Astrocyte (in vitro differentiated cells and primary cell): ENCODE measurements around the gene SPATA32. TPM values are rescaled to one million over a fixed set of nuclear protein-coding genes. Genes with fewer than 3 reads are reported as not detected.

Experiments
- DNase-seq: peaks from one replicate; pipeline ENCODE4 v3.0.0-alpha.2; 2010; ENCODE audit warnings: low read depth
- FAIRE-seq: peaks from 2 replicates; lab custom pipeline; 2011; peaks lifted over from hg19 to GRCh38; lab: Jason Lieb, UNC
- H2AFZ ChIP-seq: 2 replicates; pipeline ENCODE4 v1.6.0; 2012; ENCODE audit warnings: low read depth, low read length, inconsistent platforms
- H3K27ac ChIP-seq: 2 replicates; pipeline ENCODE4 v1.5.1; 2011; ENCODE audit warnings: low read depth, low read length, inconsistent platforms
- H3K27me3 ChIP-seq: 2 replicates; pipeline ENCODE4 v1.6.0; 2011; ENCODE audit warnings: low read length, inconsistent platforms; ENCODE audit not compliant: insufficient read depth
- H3K36me3 ChIP-seq: 2 replicates; pipeline ENCODE4 v1.5.1; 2011; ENCODE audit warnings: low read length, inconsistent platforms; ENCODE audit not compliant: insufficient read depth
- H3K4me1 ChIP-seq: 2 replicates; pipeline ENCODE4 v1.5.1; 2011; ENCODE audit warnings: low read length, inconsistent platforms; ENCODE audit not compliant: insufficient read depth
- H3K4me2 ChIP-seq: 2 replicates; pipeline ENCODE4 v1.6.0; 2012; ENCODE audit warnings: low read length, inconsistent platforms
- H3K4me3 ChIP-seq: 2 replicates; pipeline ENCODE4 v1.5.1; 2011; ENCODE audit warnings: low read depth, mild to moderate bottlenecking, low read length, inconsistent platforms; ENCODE audit not compliant: insufficient read depth
- H3K79me2 ChIP-seq: 2 replicates; pipeline ENCODE4 v1.6.0; 2012; ENCODE audit warnings: mild to moderate bottlenecking, low read length, inconsistent platforms; ENCODE audit not compliant: insufficient read depth
- H3K9ac ChIP-seq: 2 replicates; pipeline ENCODE4 v1.6.0; 2012; ENCODE audit warnings: mild to moderate bottlenecking, low read length, inconsistent platforms
- H3K9me3 ChIP-seq: 2 replicates; pipeline ENCODE4 v1.5.1; 2012; ENCODE audit warnings: low read depth, mild to moderate bottlenecking, low read length, inconsistent platforms; ENCODE audit not compliant: insufficient read depth
- H4K20me1 ChIP-seq: 2 replicates; pipeline ENCODE4 v1.6.0; 2012; ENCODE audit warnings: low read length, inconsistent platforms; ENCODE audit not compliant: insufficient read depth
- H3K27ac Mint-ChIP-seq: one replicate; pipeline ENCODE4 v1.8.0; 2021; ENCODE audit warnings: mild to moderate bottlenecking, mixed read lengths; ENCODE audit not compliant: unreplicated experiment
- H3K27me3 Mint-ChIP-seq: one replicate; pipeline ENCODE4 v1.8.0; 2021; ENCODE audit warnings: low read depth, mixed read lengths; ENCODE audit not compliant: unreplicated experiment
- H3K36me3 Mint-ChIP-seq: one replicate; pipeline ENCODE4 v1.8.0; 2021; ENCODE audit warnings: low read depth, mixed read lengths; ENCODE audit not compliant: unreplicated experiment
- H3K4me1 Mint-ChIP-seq: one replicate; pipeline ENCODE4 v1.8.0; 2021; ENCODE audit warnings: low read depth, mixed read lengths; ENCODE audit not compliant: unreplicated experiment
- H3K4me3 Mint-ChIP-seq: one replicate; pipeline ENCODE4 v1.8.0; 2021; ENCODE audit warnings: mild to moderate bottlenecking, moderate library complexity, mixed read lengths; ENCODE audit not compliant: unreplicated experiment
- H3K9me3 Mint-ChIP-seq: one replicate; pipeline ENCODE4 v1.8.0; 2021; ENCODE audit warnings: mild to moderate bottlenecking, mixed read lengths; ENCODE audit not compliant: unreplicated experiment
- CTCF ChIP-seq: IDR thresholded peaks from 2 replicates; pipeline ENCODE4 v1.5.1; 2011; ENCODE audit warnings: low read depth, mild to moderate bottlenecking, inconsistent platforms, low read length, moderate library complexity; ENCODE audit not compliant: insufficient read depth
- EZH2 ChIP-seq: IDR thresholded peaks from 2 replicates; pipeline ENCODE4 v1.6.1; 2012; ENCODE audit warnings: mild to moderate bottlenecking, low read length, inconsistent platforms; ENCODE audit not compliant: insufficient read depth
- total RNA-seq: library from RNA; stranded (reverse); gene quantifications from 2 replicates; pipeline ENCODE4 v1.2.1, GENCODE V29; 2021

The SPATA32 gene
- total RNA-seq, 1 donor from 2014 or later: not detected

DNA sequence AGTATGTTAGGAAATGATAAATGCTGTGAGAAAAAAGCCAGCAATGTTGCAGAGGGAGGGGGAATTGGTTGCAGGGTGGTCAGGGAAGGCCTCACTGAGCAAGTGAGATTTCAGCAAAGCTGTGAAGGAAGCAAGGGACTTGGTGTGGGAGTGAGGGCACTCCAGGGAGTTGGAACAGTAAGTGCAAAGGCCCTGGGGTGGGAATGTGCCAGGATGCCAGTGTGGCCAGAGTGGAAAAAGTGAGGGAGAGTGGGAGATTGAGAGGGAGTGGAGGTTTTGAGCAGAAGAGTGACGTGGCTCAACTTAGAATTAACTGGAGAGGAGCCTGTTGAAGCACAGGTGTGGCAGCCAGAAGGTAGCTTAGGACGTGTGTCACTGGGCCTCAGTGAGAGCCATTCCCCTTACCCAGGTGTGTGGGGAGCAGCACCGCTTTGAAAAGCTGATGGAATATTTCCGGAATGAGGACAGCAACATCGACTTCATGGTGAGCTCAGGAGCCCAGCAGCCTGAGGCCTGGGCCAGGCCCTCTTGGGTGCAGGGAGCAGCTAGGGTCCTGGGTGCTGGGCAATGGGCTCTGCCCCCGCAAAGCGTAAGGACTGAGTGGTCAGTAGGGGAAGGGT lies 23.6 kb downstream of the SPATA32 start:
- peak overlapping the region; percentile 40 for H3K4me3 Mint-ChIP-seq

DNA sequence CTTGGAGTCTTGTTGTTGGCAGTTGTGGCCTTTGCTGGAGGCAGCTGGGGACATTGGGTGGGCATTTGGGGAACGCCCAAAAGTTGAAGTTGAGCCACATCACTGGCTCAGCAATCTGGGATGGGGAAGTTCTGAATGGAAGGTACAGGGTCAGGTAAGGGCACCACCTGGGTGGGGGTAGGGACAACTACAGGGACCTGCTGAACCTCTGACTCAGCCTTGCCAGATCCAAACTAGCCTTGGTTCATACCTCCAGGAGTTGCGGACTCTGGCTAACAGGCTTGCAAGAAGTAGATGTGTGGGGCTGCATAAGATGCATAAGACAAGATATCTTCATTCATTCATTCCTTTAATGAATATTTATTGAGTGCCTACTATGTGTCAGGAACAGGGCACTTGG lies 24.2 kb downstream of the SPATA32 start:
- H3K4me3 Mint-ChIP-seq: peak overlapping the region; percentile 40
- no peaks in the 10 kb centered on the region for H3K9me3 Mint-ChIP-seq
- peaks cover 65% of the 10 kb centered on the region for H3K27me3 Mint-ChIP-seq
- no peaks in the 10 kb centered on the region for H4K20me1 ChIP-seq
- no peak overlapping the region for H3K27ac Mint-ChIP-seq
- no peak overlapping the region for H3K4me3 ChIP-seq
- no peak for FAIRE-seq
- no peaks in the 10 kb centered on the region for H3K4me1 Mint-ChIP-seq
- TF ChIP-seq CTCF: no peak
- TF ChIP-seq EZH2: no peak
- H2AFZ ChIP-seq: no peak overlapping the region
- no peaks in the 10 kb centered on the region for H3K36me3 ChIP-seq
- peaks cover 14% of the 10 kb centered on the region for H3K36me3 Mint-ChIP-seq
- H3K9me3 ChIP-seq: no peaks in the 10 kb centered on the region
- no peak for DNase-seq
- peaks cover 25% of the 10 kb centered on the region for H3K27me3 ChIP-seq
- no peak overlapping the region for H3K9ac ChIP-seq
- H3K4me2 ChIP-seq: no peak overlapping the region
- H3K79me2 ChIP-seq: no peaks in the 10 kb centered on the region
- peaks cover 4% of the 10 kb centered on the region for H3K4me1 ChIP-seq
- no peak overlapping the region for H3K27ac ChIP-seq

More for the DNA sequence above, 23.6 kb downstream of the SPATA32 start:
- Mint-ChIP-seq H3K36me3 (peaks cover 14% of the 10 kb centered on the region), H3K4me1 (no peaks in the 10 kb centered on the region), H3K27me3 (peaks cover 64% of the 10 kb centered on the region), H3K27ac (no peak overlapping the region), H3K9me3 (no peaks in the 10 kb centered on the region)
- no peak overlapping the region for H3K27ac ChIP-seq
- peaks cover 4% of the 10 kb centered on the region for H3K4me1 ChIP-seq
- H3K9ac ChIP-seq: no peak overlapping the region
- H3K27me3 ChIP-seq: peaks cover 25% of the 10 kb centered on the region
- no peaks in the 10 kb centered on the region for H3K9me3 ChIP-seq
- no peak overlapping the region for H2AFZ ChIP-seq
- DNase-seq (no peak), FAIRE-seq (no peak)
- H3K4me3 ChIP-seq: no peak overlapping the region
- no peaks in the 10 kb centered on the region for H4K20me1 ChIP-seq
- TF ChIP-seq EZH2 (no peak), CTCF (no peak)
- H3K79me2 ChIP-seq: no peaks in the 10 kb centered on the region
- H3K4me2 ChIP-seq: no peak overlapping the region
- no peaks in the 10 kb centered on the region for H3K36me3 ChIP-seq

DNA sequence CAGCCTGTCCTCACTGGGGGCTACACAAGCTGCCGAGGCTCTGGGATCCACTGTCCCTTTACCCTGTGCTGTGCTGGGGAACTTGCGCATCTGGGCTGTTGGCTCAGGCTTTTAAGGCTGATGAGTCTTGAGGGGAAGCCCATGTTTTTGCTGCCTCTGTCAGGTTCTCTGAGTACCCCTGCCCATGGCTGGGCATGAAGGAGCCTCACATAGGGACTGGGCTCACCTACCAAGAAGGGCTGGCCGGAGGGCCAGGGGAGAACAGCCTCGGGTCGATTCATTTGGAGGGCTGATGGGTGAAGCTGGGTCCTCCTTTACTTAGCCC lies 25.6 kb downstream of the SPATA32 start:
- Histone ChIP-seq H3K79me2 (no peaks in the 10 kb centered on the region), H3K27me3 (peaks cover 16% of the 10 kb centered on the region), H3K9ac (no peak overlapping the region), H3K4me3 (no peak overlapping the region), H3K27ac (no peak overlapping the region), H4K20me1 (no peaks in the 10 kb centered on the region), H2AFZ (no peak overlapping the region), H3K4me1 (peaks cover 2% of the 10 kb centered on the region), H3K36me3 (no peaks in the 10 kb centered on the region), H3K9me3 (no peaks in the 10 kb centered on the region), H3K4me2 (no peak overlapping the region)
- no peak overlapping the region for H3K4me3 Mint-ChIP-seq
- peaks cover 64% of the 10 kb centered on the region for H3K27me3 Mint-ChIP-seq
- DNase-seq (no peak), FAIRE-seq (no peak)
- no peaks in the 10 kb centered on the region for H3K4me1 Mint-ChIP-seq
- TF ChIP-seq CTCF (no peak), EZH2 (no peak)
- no peak overlapping the region for H3K27ac Mint-ChIP-seq
- no peaks in the 10 kb centered on the region for H3K9me3 Mint-ChIP-seq
- peaks cover 14% of the 10 kb centered on the region for H3K36me3 Mint-ChIP-seq
